ENCODE results near the gene FBRSL1.

DNA sequence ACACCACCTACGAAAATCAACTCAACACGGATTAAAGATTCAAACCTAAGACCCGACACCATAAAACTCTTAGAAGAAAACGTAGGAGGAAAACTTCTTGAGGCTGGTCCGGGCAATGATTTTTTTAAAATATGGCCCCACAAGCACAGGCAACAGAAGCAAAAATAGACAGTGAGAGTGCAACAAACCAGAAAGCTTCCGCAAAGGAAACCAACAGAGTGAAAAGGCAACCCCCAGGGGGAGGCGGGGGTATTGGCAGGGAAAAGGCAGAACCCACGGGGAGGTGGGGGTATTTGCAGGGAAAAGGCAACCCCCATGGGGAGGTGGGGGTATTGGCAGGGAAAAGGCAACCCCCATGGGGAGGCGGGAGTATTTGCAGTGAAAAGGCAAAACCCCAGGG lies 20.5 kb upstream of the FBRSL1 start:
- TF ChIP-seq, protein P1, sequence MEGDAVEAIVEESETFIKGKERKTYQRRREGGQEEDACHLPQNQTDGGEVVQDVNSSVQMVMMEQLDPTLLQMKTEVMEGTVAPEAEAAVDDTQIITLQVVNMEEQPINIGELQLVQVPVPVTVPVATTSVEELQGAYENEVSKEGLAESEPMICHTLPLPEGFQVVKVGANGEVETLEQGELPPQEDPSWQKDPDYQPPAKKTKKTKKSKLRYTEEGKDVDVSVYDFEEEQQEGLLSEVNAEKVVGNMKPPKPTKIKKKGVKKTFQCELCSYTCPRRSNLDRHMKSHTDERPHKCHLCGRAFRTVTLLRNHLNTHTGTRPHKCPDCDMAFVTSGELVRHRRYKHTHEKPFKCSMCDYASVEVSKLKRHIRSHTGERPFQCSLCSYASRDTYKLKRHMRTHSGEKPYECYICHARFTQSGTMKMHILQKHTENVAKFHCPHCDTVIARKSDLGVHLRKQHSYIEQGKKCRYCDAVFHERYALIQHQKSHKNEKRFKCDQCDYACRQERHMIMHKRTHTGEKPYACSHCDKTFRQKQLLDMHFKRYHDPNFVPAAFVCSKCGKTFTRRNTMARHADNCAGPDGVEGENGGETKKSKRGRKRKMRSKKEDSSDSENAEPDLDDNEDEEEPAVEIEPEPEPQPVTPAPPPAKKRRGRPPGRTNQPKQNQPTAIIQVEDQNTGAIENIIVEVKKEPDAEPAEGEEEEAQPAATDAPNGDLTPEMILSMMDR (IDR thresholded peaks at IDR 0.05) = no peak
- TF ChIP-seq POLR2A (IDR thresholded peaks at IDR 0.05) (no peak), EP300 (IDR thresholded peaks at IDR 0.05) (no peak)
